AG09309 (cell line): ENCODE data around the gene SMIM28.
A peak's percentile ranks its signal among the peaks of the same experiment; 100 is the strongest.
"Not testable (repeated sequence)": the region's sequence is repeated elsewhere in the genome, so short reads cannot be mapped to it uniquely, and the experiment has no call there.

Experiments used
- DNase-seq: peaks from one replicate; pipeline ENCODE4 v3.0.0-alpha.2; 2010; ENCODE audit warnings: low read depth
- H3K4me3 ChIP-seq: 2 replicates; pipeline ENCODE4 v1.5.1; 2011; ENCODE audit warnings: mild to moderate bottlenecking, low read depth, low read length, moderate library complexity; ENCODE audit not compliant: control insufficient read depth
- TF ChIP-seq, protein P1 (sequence below): IDR thresholded peaks from 2 replicates; pipeline ENCODE4 v1.5.1; 2011; ENCODE audit warnings: mild to moderate bottlenecking, low read depth, low read length, inconsistent platforms; ENCODE audit not compliant: insufficient read depth, control insufficient read depth; ENCODE audit errors: missing control alignments

SMIM28 gene

GRCh38 chr6:138346302-138347195 lies 31.2 kb upstream of the SMIM28 start:
- peak; percentile 8 for DNase-seq
- TF ChIP-seq, protein P1, sequence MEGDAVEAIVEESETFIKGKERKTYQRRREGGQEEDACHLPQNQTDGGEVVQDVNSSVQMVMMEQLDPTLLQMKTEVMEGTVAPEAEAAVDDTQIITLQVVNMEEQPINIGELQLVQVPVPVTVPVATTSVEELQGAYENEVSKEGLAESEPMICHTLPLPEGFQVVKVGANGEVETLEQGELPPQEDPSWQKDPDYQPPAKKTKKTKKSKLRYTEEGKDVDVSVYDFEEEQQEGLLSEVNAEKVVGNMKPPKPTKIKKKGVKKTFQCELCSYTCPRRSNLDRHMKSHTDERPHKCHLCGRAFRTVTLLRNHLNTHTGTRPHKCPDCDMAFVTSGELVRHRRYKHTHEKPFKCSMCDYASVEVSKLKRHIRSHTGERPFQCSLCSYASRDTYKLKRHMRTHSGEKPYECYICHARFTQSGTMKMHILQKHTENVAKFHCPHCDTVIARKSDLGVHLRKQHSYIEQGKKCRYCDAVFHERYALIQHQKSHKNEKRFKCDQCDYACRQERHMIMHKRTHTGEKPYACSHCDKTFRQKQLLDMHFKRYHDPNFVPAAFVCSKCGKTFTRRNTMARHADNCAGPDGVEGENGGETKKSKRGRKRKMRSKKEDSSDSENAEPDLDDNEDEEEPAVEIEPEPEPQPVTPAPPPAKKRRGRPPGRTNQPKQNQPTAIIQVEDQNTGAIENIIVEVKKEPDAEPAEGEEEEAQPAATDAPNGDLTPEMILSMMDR, result no peak
- H3K4me3 ChIP-seq, result no peak overlapping the region

DNA sequence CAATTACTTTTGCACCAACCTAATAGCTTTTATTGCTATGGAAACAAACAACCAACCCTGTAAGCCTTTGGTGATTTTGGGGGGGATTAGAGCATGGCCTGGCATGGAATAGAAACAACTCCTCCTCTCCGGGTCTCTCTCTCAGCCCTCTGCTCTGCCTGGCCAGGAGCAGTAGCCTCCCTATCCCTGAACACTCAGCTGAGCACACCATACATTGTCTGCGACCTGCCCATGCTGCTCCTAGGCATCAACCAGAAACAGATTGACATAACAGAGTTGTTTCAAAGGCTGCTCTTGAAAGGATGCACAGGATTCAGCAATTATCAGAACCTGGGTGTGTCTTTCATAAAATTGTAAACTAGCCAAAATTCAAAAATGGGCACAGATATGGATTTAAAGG lies 29.8 kb upstream of the SMIM28 start:
- TF ChIP-seq, protein P1, result no peak
- no peak for DNase-seq
- no peak overlapping the region for H3K4me3 ChIP-seq

DNA sequence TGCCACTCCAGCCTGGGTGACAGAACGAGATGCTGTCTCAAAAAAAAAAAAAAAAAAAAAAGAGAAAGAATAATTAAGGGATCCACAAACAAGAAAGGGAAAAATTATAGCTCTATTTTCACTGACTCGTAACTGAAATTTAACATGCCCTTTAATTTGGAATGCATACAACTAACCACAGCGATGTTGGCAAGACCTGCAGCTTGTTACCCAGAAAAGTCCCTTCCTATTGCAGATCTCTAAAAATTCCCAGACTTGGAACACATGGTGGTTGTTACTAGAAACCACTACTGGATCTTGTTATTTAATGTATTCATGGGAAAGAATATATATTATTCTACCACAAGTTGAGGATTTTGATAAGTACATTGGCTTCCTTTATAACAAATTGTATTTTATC lies 27.8 kb upstream of the SMIM28 start:
- DNase-seq, result peak; percentile 7

DNA sequence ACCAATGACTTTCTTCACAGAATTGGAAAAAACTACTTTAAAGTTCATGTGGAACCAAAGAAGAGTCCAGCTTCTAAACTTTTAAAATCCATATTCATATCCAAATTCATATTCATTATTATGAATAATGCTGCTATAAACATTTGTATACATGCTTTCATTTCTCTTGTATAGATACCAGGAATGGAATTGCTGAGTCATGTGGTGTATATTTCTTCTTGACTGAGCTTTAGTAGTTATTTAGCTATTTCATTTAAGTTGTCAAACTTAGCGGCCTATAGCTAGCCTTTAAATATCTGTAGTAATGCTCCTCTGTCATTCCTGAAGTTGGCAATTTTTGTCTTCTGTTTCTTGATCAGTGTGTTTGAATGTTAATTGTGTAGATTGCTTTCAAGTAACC lies 19.8 kb upstream of the SMIM28 start:
- DNase-seq, result no peak
- TF ChIP-seq, protein P1, result no peak
- no peak overlapping the region for H3K4me3 ChIP-seq

More for the DNA sequence above, 27.8 kb upstream of the SMIM28 start:
- TF ChIP-seq, protein P1, result no peak
- H3K4me3 ChIP-seq, result no peak overlapping the region

GRCh38 chr6:138368684-138369083 lies 9.0 kb upstream of the SMIM28 start:
- not testable (repeated sequence) for H3K4me3 ChIP-seq, DNase-seq

GRCh38 chr6:138370631-138371451 lies 6.9 kb upstream of the SMIM28 start:
- no peak overlapping the region for H3K4me3 ChIP-seq
- DNase-seq, result no peak
- TF ChIP-seq, protein P1, result no peak

DNA sequence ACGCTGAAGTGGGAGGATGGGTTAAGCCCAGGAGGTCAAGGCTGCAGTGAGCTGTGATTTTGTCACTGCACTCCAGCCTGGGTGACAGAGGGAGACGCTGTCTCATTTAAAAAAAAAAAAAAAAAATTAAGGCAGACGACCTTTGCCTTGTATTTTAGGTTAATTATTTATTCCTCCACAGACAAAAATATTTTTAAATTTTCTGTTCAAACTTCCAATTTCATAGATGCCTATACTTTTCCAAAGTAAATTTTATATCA lies 6.3 kb upstream of the SMIM28 start:
- TF ChIP-seq, protein P1, result no peak
- H3K4me3 ChIP-seq, result no peak overlapping the region
- no peak for DNase-seq
